Activated T-helper 1 cell treated with Interleukin-2 at 50 U/mL for 16 hours (primary cell): ENCODE results near the gene PLCL2.

ENCODE experiments used
- DNase-seq: peaks from one replicate; pipeline ENCODE4 v3.0.0-alpha.2; 2020; ENCODE audit warnings: low read depth

PLCL2 gene

DNA sequence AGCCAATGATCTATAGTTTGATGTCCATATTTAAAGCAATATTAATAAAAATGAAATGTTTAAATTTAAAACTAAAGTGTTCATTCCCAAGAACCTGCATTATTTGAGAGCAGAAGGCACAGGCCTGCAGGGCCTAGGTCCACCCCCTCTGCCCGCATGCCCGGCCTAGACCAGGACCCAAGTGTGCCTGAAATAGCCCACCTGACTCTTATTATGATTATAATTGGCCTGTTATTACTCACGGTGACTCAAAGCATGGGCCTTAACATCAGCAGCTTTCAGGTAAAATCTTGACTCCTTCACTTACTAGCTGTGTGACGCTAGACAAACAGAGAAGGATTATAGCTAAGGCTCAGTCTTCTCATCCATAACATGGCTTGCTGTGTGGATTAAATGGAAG, 128.8 kb downstream of the PLCL2 start:
- no peak for DNase-seq

DNA sequence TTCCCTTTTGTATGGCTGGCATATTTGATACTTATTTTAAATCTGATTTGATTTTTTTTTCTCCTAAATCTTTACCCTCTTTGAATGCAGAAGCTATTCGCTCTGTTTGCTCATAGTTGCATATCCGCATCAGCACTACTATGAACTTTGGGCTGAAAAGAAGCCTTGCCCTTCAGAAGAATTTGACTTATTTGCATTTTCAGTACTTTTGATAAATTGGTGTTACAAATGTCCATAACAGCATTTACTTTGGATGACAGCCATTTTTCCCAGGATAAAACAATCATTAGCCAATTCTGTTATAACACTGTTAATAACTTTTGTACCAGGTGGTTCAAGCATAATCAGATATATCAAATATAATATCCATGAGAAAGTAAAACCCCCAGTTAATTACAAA, 129.5 kb downstream of the PLCL2 start:
- no peak for DNase-seq

DNA sequence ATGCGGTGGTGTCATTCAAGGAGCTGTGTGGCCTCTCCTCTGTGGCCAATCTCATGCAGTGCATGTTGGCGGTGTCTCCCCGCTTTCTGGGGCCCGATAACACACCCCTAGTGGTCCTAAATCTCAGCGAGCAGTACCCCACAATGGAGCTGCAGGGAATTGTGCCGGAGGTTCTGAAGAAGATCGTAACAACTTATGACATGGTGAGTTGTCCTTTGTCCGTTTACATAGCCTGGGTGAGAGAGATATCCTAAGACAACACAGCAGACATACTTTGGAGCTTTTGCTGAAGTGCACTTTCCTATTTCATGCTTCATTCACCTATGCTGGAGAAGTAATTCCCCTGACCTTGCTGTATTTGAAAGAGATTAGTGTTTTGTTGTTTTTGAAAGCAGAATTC, 130.0 kb downstream of the PLCL2 start:
- no peak for DNase-seq

- DNase-seq = no peak
Measured at GRCh38 chr3:17021614-17022013, 136.9 kb downstream of the PLCL2 start.

DNA sequence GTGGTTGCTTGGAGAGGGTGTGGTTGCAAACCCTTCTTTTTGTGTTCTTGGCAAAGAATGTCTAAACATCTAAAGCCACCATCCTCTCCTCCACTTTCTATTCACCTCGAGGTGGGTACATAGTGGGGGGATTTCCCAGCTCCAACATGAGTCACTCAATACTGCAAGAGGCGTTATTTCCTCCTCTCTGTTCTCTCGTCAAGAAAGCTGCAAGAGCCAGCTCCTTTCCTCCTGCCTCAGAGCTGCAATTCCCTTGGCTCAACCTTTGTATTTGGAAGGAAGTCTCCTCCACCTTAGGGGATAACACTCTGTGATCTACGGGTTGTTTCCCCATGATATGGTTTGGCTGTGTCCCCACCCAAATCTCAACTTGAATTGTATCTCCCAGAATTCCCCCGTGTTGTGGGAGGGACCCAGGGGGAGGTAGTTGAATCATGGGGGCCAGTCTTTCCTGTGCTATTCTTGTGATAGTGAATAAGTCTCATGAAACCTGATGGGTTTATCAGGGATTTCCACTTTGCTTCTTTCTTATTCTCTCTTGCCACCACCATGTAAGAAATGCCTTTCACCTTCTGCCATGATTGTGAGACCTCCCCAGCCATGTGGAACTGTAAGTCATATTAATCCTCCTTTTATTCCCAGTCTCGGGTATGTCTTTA, 138.4 kb downstream of the PLCL2 start:
- peak; percentile 7 for DNase-seq

DNA sequence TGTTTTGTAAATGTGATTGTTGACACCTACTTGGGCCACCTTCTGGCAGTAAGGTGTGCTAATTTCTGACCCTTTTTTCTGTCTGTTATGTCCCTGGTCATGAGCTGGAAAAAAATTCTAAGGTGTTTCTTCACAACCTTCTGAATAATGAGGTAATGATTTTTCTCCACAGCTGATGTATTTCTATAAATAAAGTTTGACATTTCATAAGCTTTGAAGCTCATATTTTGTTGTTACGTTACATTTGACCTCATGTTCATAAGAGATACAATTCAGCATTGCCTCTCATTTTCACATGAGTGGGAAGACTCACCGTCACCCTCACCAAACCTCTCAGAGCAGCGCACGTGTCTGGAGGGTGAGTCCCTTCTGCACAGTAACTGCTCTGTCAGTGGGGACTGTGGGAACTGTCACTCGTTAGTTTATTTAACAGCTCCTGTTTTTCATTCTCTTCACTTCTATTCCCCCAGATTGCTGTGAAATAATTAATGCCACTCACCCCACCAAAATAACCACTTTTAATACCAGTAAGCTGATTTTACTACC, 140.9 kb downstream of the PLCL2 start:
- DNase-seq = no peak

DNA sequence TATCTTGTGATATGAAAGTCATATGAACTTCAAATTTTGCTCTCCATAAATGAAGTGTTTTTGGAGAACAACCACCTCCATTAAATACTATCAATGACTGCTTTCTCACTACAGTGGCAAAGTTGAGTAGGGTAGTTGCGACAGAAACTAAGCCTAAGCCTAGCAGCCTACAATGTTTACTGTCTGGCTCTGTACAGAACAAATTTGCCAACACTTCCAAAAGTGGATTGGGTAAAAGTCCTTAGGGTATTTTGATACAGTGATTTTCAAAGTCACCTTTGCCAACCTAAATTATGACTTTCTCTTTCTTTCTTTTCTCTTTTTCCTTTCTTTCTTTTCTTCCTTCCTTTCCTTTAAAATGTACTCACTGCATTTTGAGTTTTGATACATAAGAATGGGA, 142.6 kb downstream of the PLCL2 start:
- DNase-seq = no peak

DNA sequence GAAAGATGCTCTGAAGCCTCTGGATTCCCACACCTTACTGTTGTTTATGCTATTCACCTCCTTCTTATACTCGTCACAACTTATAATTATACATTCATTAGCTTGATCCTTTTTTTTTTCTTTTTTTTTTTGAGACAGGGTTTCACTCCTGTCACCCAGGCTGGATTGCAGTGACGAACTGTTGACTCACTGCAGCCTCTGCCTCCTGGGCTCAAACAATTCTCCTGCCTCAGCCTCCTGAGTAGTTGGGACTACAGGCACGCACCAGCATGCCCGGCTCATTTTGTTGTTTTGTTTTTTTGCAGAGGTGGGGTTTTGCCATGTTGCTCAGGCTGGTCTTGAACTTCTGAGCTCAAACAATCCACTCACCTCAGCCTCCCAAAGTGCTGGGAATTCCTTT, 143.6 kb downstream of the PLCL2 start:
- DNase-seq = no peak

GRCh38 chr3:17030438-17030837, 145.7 kb downstream of the PLCL2 start:
- no peak for DNase-seq

- no peak for DNase-seq
Measured at GRCh38 chr3:17030956-17031652, 146.3 kb downstream of the PLCL2 start.

DNA sequence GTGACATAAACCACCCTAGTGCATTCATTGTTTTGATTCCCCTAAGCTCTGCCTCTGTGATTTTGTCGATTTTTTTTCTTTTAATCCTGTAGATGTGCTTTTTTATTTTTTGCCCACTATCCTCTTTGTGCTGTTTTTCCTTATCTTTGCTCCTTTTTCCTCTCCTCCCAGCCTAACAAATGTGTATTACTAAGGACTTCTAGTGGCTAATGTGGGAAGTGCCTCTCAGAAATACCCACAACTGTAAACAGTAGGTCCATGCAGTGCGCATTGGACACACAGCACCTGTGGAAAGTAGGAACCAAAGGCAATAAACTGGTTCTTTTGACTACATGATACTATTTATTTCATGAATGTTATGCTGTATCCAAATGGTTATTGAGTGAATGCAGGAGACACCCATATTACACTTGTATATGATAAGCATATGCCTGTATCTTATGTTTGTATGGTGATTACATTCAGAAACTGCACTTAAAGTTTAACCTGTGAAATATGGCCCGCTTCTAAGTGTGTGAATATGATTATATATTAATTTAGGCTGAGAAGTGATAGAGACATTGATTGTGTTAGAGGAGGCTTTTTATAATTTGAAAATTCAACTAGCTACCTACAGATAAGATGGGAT, 147.8 kb downstream of the PLCL2 start:
- no peak for DNase-seq

DNA sequence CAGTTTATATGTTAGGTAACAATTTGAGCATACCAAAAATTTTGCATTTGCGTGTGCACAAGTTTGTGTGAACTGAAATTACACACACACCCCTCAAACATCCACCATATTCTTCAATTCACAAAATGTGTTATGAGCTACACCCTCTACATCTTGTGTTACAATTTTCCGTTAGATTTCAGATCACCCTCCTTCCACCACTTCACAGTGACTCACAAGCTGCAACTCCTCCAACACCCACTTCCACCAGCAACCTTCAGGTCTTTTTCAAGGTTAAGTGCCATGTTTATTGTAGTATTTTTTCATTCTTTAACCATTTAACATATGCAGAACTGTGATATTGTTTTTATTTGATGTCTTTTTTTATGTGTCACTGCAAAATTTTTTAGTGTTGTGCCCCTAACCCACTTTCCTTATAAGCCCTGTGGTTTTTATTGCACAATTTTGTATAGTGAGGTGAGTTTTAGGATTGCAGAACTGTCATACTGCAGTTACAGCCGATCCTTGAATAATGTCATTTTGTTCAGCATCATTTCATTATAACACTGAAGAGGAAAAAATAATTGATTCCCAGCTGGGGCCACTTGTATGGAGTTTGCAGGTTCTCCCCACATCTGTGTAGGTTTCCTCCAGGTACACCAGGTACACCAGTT, 148.9 kb downstream of the PLCL2 start:
- no peak for DNase-seq

GRCh38 chr3:17035033-17035432, 150.3 kb downstream of the PLCL2 start:
- DNase-seq = no peak

DNA sequence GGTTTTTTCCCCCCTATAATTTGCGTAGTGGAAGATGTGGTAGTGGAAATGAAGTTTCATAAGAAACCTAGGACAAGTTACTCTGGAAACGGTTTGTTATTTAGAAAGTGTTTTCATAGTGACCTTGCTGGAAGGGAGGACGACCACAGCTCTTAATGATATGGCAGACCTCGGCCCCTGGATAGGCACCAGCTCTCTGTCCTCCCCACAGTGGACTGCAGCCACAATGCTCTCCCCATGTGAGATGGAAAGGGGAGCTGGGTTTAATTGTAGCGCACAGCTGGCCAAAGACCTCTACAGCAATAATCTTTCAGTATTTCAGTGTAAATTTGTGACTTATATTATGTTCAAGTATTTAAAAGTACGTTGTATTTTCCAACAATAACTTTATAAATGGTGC, 151.2 kb downstream of the PLCL2 start:
- DNase-seq = no peak

DNA sequence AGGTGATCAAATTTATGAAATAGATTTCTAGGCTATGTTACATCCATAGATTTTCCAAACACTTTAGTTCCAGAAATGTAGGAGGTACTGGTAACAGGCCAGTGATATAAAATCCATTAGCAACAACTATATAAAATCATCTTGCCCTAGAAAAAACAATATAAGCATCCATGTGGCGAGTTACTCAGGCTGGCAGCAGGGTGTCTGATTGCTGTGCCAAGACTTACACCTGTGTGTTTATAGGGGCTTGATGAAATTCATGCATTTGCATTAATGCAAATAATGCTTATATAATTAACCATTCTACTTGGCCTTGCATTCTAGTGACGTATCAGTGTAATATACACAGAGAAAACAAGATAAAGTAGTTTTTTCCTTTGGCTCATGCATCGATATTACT, 153.4 kb downstream of the PLCL2 start:
- no peak for DNase-seq

GRCh38 chr3:17038900-17039553, 154.3 kb downstream of the PLCL2 start:
- no peak for DNase-seq

DNA sequence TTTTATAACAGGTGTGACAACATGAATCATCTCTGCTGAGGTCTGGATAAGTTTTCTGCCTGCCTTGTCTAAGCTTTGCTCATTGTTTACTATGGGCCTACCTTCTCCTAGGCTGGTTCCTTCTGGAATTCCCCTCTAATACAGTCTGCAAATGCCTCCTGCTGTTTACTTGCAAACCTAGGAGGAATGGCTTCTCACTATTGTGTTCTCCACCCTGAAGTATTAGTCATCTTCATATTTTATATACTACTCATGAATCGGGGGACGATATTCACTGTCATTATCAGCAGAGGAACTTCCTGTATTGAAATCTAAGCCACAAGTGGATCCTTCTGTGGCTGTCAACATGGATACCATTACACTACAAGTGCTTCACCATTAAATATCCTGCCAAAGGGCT, 154.8 kb downstream of the PLCL2 start:
- DNase-seq = no peak

DNA sequence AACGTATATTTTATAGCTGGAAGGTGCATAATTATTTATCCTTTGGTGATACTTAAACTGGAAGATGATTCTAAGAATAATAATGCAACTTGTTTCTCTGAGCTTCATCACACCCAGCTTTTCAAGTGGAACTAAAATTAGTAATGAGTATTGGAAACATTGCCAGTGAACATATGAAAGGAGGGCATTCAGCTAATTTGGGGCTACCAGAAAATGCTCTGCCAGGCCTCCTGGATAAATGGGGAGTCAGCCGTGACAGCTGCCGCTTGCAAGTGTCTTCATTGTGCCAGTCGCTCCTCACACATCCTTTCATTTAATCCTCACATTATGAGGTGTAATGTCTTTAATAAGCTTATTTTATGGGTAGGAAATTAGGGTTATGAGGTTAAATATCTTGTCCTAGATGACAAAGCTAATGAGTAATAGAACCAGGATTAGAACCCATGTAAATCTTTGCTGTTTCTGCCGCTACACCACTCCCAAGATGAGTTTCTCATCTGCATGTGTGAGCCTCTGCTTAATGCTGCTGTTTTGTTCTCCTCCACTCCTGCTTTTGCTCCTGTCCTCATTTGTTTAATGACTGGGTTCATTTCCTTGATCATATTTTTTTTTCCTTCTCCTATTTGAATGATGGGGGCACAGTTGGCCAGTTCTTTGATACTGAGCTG, 155.7 kb downstream of the PLCL2 start:
- DNase-seq = no peak

GRCh38 chr3:17040990-17041377, 156.2 kb downstream of the PLCL2 start:
- no peak for DNase-seq

GRCh38 chr3:17044855-17045254, 160.1 kb downstream of the PLCL2 start:
- no peak for DNase-seq

GRCh38 chr3:17045705-17046104, 160.9 kb downstream of the PLCL2 start:
- no peak for DNase-seq

DNA sequence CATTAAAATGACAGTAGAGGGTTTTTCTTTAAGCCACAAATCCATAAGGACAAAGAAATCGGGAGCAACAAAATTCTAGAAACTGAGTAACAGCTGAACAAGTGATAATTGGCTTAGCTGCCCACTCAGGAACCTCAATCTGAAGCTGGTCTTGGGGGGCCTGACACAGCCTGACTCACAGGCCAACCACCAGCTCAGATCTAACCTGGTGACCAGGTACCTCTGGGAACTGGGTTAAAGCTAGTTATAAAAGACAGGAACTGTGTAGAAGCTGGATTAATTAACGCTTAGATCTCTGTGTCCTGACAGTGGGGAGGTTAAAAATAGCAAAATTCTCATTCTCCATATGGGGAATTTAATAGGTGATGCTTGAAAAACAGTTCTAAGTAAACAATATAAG, 161.9 kb downstream of the PLCL2 start:
- DNase-seq = no peak
